ENCODE results near the gene PAQR4.

The PAQR4 gene

DNA sequence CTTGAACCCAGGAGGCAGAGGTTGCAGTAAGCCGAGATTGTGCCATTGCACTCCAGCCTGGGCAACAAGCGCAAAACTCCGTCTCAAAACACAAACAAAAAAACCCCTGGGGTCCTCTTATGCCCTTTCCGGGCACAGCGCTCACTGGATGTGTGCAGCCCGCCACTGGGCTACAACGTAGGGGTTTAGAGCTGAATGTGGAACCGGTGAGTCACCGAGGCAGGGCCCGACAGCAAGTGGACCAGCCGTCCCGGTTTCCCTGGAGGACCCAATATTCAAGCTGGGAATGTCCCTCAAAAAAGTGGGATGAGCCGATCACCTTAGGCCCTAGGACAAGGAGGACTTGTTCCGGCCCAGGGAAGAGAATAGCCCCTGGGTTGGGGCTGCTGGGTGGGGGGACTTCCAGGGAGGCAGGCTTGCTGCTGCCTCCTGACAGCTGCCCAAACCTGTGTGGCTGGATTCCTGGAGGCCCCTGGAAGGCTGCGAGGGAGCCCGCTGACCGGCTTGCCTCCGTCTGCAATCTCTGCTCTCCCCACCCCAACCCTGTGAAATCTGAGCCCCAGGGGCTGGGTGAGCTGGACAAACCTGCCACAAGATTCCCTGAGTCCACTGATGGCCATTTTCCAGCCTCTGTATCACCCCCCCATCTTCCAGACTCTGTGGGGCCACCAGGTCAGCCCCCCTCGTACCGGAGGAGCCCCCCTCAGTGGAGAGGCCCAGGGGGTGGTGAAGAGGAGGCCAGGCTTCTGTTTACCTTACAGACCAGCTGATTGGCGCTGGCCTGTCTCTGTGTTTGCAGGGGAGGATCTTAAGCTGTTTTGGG is 40.6 kb downstream of the PAQR4 start:
- no peak for TF ChIP-seq CTCF (IDR thresholded peaks at IDR 0.05)

DNA sequence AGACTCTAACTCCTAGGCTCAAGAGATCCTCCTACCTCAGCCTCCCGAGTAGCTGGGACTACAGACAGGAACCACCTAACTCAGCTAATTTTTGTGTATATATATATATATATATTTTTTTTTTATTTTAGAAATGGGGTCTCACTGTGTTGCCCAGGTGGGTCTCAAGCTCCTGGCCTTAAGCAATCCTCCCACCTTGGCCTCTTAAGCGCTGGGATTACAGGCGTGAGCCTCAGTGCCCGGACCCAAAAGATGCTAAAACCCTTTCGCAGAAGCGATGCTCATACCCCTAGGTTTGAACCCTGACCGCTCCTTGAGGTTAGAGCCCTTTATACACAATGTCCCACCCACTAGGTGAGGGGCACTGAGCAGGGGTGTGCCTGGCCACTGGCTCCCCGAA is 41.4 kb downstream of the PAQR4 start:
- TF ChIP-seq CTCF (IDR thresholded peaks at IDR 0.05), result no peak

DNA sequence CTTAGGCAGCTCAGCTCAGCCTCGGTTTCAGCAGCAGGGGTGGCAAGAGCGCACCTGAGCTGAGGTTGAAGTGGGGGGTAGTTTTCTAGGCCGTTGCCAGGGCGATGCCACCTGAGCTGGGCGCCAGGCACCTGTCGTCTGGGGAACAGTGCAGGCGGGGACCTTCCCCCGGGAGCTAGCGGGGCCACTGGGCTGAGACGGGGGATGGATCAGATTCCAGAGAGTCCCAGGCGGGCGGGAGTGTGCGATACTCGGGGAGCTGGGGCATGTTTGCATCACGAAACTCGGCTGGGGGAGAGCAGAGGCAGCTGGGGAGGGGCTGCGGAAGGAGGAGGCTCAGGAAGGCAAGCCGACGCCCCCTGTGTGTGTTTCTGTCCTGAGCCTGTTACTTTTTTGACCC is 43.1 kb downstream of the PAQR4 start:
- no peak for TF ChIP-seq CTCF (IDR thresholded peaks at IDR 0.05)

DNA sequence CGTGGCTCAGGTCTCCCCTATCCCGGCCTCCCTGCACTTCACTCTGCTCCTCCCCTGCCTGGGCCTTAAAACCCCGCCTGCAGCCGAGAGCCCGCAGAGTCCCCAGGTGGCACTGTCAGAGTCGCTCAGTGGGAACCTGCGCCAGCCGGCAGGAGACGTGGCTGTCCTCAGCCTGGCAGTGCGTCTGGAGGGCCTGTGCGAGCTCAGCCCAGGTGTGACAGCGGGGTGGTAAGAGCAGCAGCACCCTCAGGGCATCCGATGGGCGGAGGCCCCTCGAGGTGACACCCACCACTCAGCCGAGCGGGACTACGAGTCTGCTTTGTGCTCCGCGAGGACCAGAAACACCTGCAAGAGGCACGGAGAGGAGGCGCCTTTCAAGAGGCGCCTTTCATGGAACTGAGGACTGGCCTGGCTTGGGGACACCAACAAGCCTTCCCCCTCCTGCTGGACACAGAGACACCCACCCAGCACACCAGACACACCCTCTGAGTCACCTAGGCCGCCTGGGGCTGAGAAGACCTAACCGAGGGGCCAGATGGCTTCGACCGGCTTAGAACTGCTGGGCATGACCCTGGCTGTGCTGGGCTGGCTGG is 43.8 kb downstream of the PAQR4 start, which contains the start of gene CLDN9:
Gene CLDN9, plus strand, starts transcription at position 96 of the 593 bp plus-strand sequence. Its CDS starts 440 bp downstream, at position 536.
- no peak for TF ChIP-seq CTCF (IDR thresholded peaks at IDR 0.05)

DNA sequence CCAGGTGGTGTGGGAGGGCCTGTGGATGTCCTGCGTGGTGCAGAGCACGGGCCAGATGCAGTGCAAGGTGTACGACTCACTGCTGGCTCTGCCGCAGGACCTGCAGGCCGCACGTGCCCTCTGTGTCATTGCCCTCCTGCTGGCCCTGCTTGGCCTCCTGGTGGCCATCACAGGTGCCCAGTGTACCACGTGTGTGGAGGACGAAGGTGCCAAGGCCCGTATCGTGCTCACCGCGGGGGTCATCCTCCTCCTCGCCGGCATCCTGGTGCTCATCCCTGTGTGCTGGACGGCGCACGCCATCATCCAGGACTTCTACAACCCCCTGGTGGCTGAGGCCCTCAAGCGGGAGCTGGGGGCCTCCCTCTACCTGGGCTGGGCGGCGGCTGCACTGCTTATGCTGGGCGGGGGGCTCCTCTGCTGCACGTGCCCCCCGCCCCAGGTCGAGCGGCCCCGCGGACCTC is 44.4 kb downstream of the PAQR4 start:
- no peak for TF ChIP-seq CTCF (IDR thresholded peaks at IDR 0.05)

GRCh38 chr16:3013998-3014690 is 45.0 kb downstream of the PAQR4 start:
- no peak for TF ChIP-seq CTCF (IDR thresholded peaks at IDR 0.05)

DNA sequence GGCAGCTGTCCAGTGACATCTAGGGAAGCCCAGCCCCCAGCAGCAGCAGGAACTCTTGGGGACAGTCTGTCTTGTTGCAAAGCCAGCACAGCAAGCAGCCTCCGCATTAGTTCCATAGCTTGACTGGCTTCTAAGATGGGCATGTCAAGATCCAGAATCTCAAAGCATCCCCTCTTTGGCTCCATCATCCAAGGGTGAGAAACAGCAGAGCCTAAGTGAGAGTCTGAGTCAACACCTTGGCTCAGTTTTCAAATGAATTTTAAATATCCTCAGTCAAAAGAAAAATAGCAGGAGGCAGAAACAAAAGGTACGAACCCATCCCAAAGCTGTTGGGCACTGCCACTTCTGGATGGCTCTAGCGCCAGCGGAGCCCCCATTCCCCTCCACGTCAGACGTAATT is 45.8 kb downstream of the PAQR4 start:
- TF ChIP-seq CTCF (IDR thresholded peaks at IDR 0.05), result no peak

Data from LNCAP (cell line).